Measurements from ENCODE around the gene IDH2.

GRCh38 chr15:90049666-90050604 lies 52.3 kb downstream of the IDH2 start:
- TF ChIP-seq TCF4 (CRISPR knock-in tag; IDR thresholded peaks at IDR 0.05; ENCODE audit: borderline replicate concordance) (no peak), OSR1 (CRISPR knock-in tag; IDR thresholded peaks at IDR 0.05) (no peak), ARNTL (CRISPR knock-in tag; IDR thresholded peaks at IDR 0.05; ENCODE audit: borderline replicate concordance, low read depth) (no peak), PATZ1 (CRISPR knock-in tag; IDR thresholded peaks at IDR 0.05; ENCODE audit: borderline replicate concordance) (no peak)
